VCaP (cell line): ENCODE measurements around the gene CDK6.

Experiments
- H3K27ac ChIP-seq: fragments of 450-650 bp; 2 replicates; pipeline ENCODE4 v1.5.1; 2017
- TF ChIP-seq, protein P1 (sequence below): fragments of 450-650 bp; conservative IDR thresholded peaks from 2 replicates; pipeline ENCODE4 v1.5.1; 2017; ENCODE audit warnings: mild to moderate bottlenecking, moderate library complexity

The CDK6 gene

GRCh38 chr7:92781117-92781720, 55.2 kb downstream of the CDK6 start:
- TF ChIP-seq, protein P1, sequence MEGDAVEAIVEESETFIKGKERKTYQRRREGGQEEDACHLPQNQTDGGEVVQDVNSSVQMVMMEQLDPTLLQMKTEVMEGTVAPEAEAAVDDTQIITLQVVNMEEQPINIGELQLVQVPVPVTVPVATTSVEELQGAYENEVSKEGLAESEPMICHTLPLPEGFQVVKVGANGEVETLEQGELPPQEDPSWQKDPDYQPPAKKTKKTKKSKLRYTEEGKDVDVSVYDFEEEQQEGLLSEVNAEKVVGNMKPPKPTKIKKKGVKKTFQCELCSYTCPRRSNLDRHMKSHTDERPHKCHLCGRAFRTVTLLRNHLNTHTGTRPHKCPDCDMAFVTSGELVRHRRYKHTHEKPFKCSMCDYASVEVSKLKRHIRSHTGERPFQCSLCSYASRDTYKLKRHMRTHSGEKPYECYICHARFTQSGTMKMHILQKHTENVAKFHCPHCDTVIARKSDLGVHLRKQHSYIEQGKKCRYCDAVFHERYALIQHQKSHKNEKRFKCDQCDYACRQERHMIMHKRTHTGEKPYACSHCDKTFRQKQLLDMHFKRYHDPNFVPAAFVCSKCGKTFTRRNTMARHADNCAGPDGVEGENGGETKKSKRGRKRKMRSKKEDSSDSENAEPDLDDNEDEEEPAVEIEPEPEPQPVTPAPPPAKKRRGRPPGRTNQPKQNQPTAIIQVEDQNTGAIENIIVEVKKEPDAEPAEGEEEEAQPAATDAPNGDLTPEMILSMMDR = no peak
- H3K27ac ChIP-seq = no peak overlapping the region

DNA sequence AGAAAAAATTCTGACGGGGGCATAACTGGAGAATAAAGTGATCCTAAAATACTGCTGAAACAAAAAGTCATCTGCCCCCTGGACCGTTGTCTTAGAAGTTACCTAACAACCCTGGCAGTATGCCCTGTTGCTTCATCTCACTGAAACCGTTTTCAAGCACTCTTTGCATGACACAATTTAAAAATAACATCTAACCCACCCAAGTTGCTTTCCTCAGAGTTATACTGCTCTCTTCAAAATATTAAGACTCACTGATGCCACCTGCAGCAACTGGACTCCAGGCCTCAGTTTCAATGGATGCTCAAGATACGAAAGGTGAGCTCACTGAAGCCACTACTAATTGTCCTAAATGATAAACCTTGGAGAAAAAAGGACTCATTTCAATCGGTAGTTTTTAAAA, 57.4 kb downstream of the CDK6 start:
- H3K27ac ChIP-seq = no peak overlapping the region
- TF ChIP-seq, protein P1 = no peak

- TF ChIP-seq, protein P1 = no peak
- no peak overlapping the region for H3K27ac ChIP-seq
Observed at GRCh38 chr7:92777993-92778392, 58.4 kb downstream of the CDK6 start.

DNA sequence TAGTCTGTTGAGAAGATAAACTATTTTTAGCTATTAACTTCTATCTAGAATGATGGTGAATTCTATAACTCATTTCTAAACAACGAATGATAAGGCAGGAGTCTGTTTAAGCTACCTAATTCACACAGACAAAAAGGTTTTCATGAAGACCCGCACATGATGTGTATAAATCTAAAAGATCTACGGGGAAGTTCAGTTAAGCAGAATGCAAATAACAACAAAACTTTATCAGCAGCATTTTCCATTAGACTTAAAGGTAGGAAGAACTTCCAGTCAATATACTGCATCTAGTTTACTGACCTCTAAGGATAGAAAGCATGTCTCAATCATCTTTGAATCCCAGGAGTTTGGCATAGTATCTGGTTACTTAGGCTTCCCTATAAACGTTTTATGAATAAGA, 62.6 kb downstream of the CDK6 start:
- TF ChIP-seq, protein P1 = no peak
- H3K27ac ChIP-seq = no peak overlapping the region

DNA sequence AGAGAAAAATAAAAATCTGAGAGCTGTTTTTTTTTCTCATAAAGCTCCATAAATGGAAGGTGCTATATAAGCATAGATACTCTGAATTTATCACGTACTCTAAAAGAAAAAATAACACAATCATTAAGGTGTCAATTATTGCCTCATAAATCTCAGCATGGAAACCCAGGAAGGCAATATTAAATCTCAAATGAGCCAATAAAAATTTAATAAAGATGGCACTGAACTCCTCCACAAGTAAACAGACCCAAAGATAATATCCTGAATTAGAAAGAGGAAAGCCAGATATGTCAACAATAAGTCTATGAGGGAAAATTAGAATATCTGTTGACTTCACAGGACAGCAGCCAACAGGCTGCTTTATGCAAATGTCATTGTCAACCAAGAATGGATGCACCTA, 66.5 kb downstream of the CDK6 start:
- TF ChIP-seq, protein P1 = no peak
- no peak overlapping the region for H3K27ac ChIP-seq

GRCh38 chr7:92769394-92769699, 67.0 kb downstream of the CDK6 start:
- no peak overlapping the region for H3K27ac ChIP-seq

DNA sequence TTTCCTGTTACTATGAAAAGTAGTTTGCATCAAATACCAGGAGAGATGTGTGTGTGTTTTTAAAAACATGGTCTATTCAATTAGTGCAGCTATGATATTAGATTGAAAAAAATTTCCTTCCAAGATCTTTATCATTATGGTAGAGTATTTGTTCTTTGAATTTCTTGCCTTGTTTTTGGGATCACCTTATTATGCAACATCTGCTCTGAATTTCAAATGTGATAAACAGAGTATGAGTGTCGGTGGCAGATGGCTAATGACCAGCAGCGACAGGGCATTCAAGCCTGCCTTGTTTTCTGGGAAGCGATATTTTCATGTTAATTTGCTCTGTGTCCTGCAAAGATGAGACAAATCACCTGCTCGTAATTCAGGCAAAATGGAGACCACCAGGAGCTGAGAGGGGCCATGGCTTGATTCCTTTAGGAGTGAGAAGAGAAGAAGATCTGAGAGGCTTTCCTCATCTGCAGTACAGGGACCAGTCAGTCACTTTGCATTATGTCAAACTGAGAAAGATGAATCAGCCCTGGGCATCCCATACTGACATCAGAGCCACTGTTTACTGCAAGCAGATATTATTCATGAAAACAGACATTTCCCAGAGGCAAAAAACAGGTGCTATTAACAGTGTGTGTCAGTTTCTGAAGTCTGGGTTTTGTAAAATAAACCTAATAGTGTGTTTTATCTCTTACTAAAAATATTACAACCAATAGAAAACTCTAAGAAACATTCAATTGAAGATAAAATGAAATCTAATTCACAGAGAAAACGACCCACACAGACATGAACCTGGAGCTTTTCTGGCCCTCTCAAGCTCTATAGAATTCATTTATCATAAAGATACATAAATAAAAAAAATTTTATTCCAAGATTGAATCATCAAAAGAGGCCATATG, 67.6 kb downstream of the CDK6 start:
- TF ChIP-seq, protein P1 = no peak
- H3K27ac ChIP-seq = no peak overlapping the region

More at GRCh38 chr7:92769394-92769699, 67.0 kb downstream of the CDK6 start:
- TF ChIP-seq, protein P1 = no peak
